Pulmonary artery endothelial cell (primary cell): ENCODE data around the gene FAM204A. TPM values are rescaled to one million over a fixed set of nuclear protein-coding genes. Genes with fewer than 3 reads are reported as not detected.

Source experiments
- DNase-seq: peaks from one replicate; pipeline ENCODE4 v3.0.0-alpha.2; 2011; ENCODE audit warnings: low read depth, low spot score
- total RNA-seq: library from RNA; depleted of rRNA; stranded (reverse); fragments of >200 nt; gene quantifications from 2 replicates; pipeline ENCODE4 v1.2.3, GENCODE V29; 2014

Gene FAM204A
- total RNA-seq: 77.0 and 96.6 TPM in 2 replicates

DNA sequence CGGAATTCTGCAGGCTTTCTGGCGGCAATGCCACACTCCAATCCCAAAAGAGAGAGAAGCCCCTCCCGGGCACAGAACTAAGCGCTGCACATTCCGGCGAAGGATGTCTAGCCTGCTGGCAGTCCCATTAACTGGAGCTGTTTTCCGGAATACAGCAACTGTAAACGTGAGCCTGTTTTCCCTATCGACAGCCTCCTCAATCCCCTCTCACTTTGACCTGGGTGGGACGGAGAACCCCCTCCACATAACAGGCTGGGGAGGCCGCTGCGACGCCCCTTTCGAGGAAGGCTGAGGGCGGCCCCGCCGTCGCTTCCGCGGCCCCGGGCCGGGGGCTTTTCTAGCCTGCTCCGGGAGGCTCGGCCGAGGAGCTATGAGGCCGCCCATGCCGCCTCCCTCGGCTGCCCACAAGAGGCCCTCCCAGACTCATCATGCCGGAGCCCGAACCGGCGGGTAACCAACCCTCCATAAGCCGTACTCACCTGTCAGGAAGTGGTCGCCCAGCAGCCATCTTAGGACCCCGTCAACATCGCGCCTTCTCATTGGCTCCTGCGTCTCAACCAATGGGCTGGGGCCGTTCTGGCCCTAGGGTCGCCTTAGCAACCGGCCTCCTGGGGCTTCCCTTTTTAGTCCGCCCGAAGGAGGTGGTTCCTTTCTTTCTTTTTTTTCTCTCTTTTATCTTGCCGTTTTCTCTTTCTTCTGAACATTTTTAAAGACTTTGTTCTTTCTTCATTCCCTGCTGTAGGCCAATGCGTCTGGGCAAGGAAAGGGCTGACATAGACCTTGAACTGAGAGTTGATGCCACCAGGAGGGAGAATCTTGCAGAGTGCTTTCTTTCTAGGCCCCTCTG lies at the start of gene FAM204A:
Gene FAM204A, minus strand, starts transcription at position 534 of the 847 bp plus-strand sequence. CDS start 5,909 bp downstream, outside the sequence.
- peak; percentile 69 for DNase-seq

DNA sequence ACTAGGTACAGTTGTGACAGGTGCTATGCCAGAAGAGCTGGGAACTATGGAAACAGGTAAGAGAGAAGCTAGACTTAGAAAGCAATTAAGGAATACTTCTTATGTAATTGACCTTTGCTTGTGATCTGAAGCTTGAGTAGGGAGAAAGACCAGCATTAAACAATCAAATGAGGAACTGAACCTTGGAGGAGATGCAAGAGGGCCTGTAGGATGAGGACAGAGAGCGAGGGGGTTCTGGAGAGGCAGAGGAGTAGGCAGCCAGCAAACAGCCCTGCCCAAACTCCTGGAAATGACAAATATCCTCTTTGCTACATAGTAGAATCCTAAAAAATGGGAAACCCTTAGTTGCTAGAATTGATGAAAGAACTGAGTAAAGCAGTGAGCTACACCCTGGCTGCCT lies 41.6 kb upstream of the FAM204A start:
- no peak for DNase-seq

DNA sequence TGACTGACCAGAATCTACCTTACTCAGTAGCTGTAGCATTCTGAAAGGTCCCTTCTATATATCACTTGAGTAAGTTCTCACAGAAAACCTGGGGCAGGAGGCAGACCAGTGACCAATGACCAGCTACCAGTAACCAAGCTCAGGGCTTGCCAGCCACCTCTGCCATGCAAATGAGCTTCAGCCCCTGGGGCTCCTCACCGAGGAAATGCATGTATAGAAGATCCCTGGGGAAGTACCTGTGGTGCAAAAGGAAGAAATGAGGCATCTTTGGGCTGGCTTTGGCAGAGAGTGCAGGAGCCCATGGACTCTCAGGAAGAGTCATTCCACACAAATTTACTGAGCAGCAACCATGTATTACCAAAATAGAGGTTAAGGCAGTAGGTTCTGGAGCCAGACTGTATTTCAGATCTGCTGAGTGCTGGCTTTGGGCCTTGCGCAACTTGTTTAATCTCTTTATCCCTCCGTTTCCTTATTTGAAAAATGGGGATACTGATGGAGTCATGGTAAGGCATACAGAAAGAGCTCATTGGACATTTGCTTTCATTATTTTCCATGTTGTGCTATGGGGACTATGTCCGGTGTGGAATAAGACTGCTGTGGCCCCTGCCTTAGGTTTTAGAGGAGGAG lies 41.1 kb upstream of the FAM204A start:
- no peak for DNase-seq

DNA sequence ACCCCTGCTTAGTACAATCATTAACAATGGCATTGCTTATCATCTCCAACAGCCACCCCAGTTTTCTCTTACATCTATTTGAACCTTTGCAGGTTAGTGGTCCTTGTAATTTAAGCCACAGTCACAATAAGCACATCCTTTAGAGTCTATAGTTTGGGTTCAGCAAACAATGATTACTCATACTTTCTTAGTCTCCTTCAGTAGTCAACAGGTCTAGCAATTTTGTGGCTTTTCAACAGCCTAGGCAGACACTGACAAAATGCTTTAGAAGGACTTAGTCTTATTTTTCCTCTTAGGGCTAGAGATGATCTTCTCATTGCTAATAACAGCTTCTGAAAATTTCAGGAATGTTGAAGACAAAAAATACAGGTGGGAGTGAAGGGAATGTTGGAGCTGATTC lies 32.3 kb upstream of the FAM204A start:
- no peak for DNase-seq

DNA sequence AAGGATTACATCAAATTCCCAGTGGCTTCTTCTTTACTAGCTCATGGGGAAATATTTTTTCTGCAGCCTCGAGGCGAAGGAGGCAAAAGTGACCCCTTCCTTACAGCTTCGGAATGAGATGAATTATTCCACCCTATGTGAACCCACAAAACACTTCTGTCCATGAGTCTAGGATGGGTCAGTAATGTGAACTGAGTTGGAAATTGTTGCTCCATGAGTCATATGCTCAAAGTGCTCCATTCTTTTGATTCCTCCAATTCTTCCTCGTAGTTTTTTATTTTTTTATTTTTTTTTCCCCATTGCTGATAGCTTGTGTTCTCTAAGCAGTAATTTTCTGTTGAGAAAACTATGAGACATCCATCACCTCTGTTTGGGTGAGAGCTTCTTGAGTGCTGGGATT lies 31.7 kb upstream of the FAM204A start:
- DNase-seq: no peak

DNA sequence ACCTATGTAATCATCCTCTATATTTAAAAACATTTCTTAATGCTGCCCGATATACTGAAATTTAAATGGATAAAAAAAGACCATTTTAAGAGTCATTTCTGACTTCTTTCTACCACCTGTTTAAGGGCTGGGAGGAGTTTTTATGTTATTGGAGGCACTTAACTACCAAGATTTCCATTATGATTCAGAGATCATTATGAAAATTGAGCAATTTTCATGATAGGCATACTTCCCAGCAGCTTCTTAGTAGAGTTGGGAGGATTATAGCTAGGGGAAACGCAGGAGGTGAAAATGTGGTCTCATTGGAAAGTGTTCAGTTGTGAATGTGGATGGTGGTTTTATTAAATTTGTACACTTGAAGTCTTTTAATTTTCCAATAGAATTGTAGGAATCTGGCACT lies 28.4 kb upstream of the FAM204A start:
- no peak for DNase-seq

DNA sequence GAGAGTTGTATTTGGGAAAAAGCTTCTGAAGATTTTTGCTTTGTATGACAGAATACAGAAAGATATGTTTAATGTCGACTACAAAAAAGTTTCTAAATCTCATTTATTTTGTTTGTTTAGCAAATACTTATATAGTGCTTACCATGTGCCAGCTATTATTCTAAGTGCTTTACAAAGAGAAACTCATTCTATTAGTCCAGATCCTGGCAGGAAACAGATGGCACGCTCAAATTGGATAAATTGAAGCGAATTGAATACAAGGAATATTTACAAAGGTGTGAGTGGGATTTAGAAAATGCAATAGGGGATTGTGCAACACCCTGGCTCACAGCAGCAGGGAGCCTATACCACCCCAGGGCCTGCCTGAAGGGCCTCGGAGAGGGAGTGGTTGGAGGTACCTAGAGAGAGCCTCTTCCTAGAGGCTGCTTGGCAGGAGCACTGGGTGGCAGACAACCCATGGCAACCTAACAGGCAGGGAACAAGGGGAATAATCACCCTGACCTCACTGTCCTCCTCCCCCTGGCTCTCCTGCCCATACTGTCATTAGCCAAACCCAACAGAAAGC lies 27.6 kb upstream of the FAM204A start:
- no peak for DNase-seq

DNA sequence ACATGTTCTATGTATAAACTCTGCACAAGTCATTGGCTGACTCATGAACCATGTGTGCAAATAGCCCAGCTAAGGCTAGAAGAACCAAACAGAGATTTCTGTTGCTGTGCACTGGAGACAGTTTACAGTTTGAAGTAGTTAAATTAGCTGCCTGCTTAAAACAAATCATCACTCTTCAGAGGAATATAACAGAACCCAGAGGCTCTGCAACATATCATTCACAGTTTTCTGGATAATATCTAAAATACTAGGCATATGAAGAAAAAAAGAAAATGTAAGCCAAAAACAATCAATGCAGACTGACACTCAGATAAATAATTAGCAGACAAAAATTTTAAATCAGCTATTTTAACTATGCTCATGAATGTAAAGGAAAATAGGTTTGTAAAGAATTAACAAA lies 23.6 kb upstream of the FAM204A start:
- no peak for DNase-seq

DNA sequence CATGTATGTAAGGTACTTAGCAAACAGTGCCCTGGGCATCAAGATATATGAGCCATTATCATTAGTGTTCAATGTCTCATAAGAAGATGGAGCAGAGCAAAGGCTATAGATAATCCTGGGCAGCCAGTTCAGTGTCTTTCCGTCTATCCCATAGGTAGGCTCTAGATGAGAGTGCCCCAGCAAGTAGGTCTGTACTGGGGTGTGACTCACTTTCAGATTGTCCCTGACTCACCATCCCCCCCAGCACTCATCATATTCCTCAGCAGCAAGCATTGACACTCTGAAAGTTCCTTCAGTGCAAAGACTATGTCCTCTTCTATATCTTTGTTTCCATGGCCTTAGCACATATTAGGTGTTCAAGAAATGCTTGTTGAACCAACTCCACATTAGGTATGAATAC lies 20.0 kb upstream of the FAM204A start:
- no peak for DNase-seq

DNA sequence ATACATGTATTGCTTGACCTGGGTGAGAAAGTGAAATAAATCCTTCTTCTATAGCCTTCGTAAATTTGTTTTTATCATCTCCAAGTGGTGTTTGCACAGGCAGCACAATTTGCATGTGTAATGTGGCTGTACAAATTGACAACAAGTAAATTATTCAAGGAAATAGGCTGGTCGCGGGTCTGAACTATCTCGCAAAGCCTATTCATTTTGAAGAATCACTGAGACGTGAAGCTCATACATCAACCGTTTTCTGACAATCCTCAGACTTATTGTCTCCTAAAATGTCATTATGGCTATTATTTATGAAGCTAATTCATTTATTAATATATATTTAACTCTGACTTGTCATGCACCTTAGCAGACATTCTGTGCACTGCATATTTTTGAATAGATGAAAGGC lies 16.2 kb upstream of the FAM204A start:
- no peak for DNase-seq

DNA sequence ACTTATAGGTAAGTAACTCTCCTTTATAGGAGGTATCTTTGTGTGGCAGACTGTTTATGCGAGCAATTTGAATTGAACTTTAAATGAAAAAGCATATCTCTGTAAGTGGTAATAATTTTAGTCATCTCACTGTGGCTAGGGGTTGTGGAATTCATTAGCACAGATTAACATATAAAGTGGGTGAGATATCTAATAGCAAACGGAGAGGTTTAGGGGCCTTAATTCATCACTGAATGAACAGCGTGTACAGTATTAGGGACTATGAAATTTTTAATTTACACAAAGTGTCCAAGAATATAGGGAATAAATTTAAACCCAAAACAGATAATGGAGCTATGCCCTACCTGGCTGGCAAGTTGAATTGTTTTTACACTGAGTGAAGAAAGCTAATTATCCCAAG lies 15.7 kb upstream of the FAM204A start:
- no peak for DNase-seq

DNA sequence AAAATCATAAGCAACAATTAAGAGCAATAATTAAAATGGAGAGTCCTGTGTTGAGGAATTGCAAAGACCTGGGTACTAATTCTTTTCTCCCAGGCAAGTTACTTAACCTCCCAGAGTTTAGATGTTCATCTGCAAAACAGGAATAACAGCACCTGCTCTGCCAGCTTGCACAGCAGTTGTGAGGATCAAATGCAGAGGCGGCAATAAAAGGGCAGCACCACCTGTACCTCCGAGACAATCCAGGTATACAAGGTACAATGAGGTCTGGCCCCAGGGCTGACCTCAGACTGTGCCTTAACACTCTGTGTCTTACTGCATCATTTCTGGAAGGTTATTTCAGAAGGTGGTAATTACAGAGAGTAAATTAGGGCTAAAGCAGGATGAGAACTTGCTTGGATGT lies 14.5 kb upstream of the FAM204A start:
- DNase-seq: no peak

DNA sequence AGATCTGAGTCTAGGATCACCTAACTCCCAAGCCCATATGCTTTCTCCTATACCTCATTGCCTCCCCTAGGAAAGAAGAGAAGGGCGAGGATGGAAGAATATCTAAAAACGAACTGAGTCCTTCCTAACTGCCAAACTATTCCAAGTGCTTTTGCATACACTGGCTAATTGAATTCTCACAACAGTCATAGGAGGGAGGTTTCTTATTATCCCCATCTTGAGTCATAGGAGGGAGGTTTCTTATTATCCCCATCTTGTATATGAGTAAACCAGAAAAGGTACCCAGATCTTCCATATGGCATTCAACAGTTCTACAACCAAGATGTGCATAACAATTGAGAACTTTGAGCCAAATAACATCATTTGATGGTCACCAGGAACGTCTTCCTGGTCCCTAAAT lies 13.1 kb upstream of the FAM204A start:
- DNase-seq: no peak

DNA sequence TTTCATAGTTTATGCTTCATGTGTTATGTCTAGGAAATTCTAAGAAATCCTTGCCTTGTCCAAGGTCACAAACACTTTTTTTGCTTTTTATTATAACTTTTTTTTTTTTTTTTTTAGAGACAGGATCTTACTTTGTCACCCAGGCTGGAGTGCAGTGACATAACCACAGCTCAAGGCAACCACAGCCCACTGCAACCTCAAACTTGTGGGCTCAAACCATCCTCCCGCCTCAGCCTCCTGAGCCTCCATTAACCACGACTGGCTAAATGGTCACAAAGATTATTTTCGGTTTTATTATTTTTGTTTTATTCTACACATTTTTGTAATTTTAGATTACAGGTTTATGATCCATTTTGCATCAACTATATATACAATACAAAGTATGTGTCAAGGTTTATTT lies 7.1 kb upstream of the FAM204A start:
- no peak for DNase-seq

DNA sequence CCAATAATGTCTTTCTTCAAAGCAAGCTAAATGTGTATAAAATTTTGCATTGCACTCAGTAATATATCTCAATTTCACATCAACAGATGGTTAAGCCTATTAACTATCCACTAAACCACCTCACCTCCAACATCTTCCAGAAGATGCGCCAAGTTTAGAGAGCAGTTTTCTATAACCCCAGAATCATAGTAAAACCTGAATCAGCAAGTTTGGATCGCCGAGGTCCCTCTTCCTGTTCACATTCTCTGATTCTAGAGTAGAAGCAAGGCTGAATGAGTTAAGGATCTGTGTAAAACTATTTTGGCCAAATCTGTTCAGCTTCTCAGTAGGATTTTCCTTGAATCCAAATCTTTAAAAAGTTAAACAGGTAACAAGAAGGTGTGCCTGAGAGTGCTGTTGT lies 1.4 kb upstream of the FAM204A start:
- no peak for DNase-seq

DNA sequence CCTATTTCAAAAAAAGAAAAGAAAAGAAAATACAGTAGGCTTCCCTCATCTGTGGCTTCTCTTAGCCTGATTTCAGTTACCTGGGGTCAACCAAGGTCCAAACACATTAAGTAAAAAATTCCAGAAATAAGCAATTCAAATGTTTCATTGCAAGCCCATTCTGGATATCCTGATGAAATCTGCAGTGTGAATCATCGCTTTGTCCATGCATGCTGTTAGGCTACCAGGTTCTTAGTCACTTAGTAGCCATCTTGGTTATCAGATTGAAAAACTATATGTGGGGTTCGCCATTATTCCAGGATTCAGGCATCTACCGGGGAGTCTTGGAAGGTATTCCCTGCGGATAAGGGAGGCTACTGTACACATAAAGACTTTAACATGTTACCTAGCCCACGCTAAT lies 991 bp upstream of the FAM204A start:
- no peak for DNase-seq

DNA sequence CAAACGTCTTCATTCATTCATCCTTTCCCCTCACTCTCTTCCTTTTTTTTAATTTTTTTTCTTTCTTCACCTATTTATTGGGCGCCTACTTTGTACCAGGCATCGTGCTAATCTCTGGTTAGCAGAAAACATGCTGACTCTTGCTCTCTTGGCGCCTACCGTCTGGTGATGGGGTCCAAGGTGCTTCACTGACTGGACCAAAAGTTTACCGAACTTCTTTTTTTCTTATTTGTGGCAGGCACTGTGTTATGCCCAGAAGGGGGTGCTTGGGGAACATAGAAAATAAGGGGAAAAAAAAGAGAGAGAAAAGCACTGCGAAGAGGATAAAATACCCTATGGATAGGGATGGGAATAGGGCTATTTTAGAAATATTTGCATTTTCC lies 505 bp upstream of the FAM204A start:
- no peak for DNase-seq

DNA sequence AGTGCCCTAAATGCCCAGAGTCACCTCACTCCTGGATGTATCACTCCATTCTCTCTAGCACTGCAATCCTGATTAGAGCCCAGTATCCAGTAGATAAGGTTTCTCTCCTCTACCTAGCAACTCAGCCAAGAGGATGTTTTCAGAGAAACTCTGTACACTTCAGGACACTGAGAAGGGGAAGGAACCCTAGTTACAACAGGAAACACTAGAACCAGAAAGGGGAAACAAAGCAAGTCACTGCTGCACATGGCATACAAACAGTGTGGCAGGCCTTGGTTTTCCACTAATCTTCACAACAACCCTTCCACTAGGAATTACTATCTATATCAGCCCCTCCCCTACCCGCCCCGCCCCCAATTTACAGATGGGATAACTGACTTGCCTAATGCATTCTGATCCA lies 1.6 kb downstream of the FAM204A start:
- DNase-seq: no peak

DNA sequence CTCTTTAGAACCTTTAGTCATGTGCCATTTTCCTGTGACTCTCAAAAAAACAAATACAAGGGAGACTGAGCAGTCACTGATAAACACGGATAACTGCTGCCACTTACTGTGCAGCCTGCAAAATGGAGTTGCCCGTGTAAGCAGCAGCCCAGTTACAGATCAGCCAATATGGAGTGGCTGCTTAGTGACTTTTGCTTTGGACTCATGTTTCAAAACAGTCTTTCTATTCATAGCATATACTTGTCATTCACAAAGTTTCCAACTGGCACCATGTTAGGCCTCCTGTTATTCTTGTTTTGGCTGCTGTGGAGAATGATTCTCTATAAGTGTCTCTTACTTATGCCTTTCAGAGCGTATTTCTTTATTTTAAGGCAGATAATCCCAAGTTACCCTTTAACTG lies 3.0 kb downstream of the FAM204A start:
- no peak for DNase-seq

DNA sequence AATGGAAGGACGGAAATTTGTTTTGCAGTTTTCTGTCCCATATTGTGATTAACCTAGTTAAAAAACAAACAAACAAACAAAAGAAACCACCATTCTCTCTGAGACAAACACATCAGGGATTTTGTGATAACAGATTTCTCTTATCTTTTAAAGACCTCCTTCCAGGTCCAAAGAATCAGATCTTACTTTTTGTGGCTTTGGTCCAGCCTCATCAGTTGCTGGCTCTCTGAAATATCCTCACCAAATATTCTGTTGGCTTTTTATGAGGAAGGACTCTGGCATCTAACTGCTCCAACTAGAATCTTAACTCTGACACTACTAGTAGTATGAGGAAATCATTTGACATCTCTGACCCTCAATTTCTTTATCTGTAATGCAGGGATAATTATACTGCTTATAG lies 4.8 kb downstream of the FAM204A start:
- DNase-seq: no peak

DNA sequence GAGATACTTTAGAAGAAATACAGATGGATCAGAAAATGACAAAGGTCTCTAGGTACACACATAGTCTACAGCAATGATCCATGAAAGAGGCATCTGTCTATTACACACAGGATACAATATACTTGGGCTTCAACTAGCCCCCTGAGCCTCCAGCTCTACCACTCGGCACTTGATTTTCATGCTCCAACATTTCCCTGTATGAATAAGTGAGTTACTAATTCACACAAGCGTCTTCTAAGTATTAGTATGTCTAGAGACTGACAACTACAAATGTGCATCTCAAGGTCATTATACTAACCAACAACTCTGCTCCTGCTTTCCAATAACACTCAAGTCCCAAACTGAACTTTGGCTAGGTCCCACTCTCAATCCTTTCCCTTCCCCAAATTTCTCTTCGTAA lies 8.3 kb downstream of the FAM204A start:
- DNase-seq: no peak

DNA sequence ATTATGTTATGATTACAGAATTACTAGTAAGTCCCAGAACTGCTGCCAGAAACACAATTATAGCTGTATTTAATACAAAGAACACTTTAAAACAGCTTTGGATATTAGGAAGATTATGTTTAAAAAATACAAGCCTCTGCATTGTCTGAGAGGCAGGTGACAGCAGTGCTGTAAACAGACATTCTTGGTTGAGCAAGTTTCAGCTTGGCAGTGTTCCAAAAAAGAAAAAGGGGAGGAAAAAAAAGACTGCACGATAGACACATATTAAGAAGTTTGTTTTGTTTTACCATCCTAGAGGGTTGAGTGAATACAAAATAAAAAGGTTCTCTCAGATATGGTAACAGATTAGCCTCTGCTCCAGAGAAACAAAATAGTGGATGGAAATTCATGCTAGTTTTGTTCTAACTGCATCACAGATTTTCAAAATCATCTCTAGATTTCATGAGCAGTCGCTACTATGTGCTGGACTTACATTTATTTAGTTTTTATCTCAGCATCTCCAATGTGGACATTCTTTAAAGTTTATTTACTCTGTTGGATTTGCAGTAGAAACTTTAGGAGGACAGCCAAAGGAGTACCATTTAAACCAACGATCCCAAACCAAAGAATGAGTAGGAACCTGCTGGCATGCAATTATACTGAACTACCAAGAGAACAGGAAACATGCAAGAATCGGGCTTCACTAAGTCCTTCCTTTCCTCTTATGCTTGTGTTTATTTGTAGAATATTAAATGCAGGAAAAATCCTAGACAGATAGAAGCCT lies 9.0 kb downstream of the FAM204A start:
- no peak for DNase-seq
